Kidney tubule cell (primary cell): ENCODE results near the gene CINP.
A peak's percentile ranks its signal among the peaks of the same experiment; 100 is the strongest.
"Not testable (repeated sequence)": the region's sequence is repeated elsewhere in the genome, so short reads cannot be mapped to it uniquely, and the experiment has no call there.

ENCODE experiments used
- DNase-seq: peaks from one replicate; pipeline ENCODE4 v3.0.0-alpha.2; 2018; ENCODE audit warnings: low spot score

Gene CINP

GRCh38 chr14:102320033-102320660 lies 42.5 kb downstream of the CINP start:
- peak; percentile 47 for DNase-seq

DNA sequence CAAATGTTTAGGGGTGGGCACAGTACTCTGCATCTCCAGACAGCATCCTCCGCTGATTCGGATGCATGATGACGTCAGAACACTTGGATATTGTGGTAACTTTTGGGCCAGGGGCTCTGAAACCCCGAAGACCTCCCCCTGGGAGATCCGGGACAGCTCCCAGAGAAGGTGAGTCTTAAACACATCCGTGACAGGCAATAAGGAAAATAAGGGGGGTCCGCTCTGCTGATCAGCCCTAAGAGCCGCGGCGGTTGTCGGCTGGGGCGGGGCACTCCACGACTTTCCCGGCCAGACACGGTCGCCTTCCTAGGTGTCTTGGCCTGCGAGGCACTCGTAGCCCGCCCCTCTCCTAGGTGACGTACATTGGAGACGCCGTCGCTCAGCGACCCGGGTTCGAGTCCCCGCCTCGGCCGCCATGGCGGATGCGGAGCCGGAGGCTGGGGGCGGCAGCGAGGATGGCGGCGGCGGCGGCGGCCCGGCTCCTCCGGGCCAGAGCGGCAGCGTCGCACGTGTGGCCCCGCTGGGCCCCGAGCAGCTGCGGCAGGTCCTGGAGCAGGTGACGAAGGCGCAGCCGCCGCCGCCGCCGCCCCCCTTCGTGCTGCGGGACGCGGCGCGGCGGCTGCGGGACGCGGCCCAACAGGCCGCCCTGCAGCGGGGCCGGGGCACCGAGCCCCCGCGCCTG lies 43.2 kb downstream of the CINP start, which contains the start of gene ZNF839:
ZNF839 (plus strand) TSS at position 396 of the 682 bp plus-strand sequence; CDS start at position 416, 20 bp downstream.
- DNase-seq = peak; percentile 92

DNA sequence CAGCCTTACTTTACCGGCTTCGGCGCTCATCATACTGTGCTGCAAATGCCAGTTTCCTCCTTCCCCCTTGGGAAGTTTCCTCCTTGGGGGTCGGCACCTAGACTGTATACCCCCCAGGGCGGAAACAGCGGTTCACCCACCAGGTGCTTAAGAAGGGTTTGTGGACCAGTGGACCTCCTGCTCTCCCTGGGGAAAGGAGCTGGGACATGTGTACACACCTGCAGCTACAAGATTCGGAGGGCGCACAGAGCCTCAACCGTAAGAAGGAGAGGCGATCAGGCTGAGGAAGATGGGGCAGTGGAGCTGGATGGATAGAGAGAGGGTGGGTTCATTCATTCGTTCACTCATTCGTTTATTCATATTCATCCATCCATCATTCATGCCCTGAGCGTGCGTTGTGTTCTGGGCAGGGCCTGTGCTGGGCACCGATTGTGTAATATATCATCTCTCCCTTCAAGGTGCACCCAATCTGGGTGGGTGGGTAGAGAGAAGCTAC lies 43.9 kb downstream of the CINP start:
- DNase-seq = no peak

- peak; percentile 45 for DNase-seq
These were observed 45.0 kb downstream of the CINP start for GRCh38 chr14:102317564-102318248.

DNA sequence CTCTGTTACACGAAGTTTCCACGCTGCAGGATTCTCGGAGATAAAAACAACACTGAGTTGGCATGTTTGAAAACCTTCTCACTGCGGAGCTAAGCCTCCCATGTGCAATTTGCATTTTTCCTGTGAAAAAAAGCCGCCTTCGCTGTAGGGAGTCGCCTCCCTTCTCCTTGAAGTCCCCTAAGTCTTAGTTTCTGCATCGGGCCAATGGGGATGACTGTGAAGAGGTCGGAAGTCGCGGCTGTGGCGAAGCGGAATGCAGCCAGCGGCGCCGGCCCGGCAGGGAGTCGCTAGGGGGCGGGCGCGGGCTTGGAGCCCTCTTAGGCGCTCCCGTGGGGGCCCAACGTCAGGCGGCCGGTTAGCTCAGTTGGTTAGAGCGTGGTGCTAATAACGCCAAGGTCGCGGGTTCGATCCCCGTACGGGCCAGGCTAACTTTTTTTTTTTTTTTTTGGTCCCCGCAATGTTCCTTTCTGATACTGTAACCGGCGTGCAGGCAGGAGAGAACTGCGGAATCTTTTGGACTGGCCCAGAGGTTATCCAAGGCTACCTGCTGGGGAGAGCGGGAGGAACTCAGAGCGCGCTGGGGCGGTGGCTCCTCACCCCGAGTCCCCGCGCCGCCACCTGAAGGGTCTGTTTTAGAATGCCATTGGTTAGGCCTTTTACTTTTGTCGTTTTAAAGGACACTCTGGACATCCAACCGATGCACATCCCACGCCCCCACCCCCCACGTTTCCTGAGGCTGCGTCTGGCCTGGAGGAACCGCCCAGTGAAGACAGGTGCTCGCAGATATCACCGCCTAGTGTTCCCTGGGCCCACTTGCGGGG lies 45.7 kb downstream of the CINP start:
- peak; percentile 95 for DNase-seq

DNA sequence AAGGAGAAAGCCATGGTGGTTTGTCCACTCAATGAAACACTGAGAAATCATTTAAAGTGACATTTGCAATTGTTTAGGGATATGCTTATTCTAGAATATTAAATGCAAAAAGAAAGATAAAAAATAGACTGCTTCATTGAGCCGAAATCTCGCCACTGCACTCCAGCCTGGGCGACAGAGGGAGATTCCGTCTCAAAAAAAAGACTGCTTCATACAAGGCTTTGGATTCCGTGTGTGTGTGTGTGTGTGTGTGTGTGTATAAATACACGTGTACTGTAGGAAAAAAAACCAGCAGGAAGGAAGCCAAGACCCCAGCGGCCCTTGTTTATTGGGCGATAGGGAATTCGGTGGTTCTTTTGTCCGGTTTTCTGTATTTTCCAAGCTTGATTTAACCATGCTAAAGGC lies 46.4 kb downstream of the CINP start:
- DNase-seq = peak; percentile 58

- DNase-seq = no peak
These were observed 47.6 kb downstream of the CINP start for GRCh38 chr14:102315121-102315520.

DNA sequence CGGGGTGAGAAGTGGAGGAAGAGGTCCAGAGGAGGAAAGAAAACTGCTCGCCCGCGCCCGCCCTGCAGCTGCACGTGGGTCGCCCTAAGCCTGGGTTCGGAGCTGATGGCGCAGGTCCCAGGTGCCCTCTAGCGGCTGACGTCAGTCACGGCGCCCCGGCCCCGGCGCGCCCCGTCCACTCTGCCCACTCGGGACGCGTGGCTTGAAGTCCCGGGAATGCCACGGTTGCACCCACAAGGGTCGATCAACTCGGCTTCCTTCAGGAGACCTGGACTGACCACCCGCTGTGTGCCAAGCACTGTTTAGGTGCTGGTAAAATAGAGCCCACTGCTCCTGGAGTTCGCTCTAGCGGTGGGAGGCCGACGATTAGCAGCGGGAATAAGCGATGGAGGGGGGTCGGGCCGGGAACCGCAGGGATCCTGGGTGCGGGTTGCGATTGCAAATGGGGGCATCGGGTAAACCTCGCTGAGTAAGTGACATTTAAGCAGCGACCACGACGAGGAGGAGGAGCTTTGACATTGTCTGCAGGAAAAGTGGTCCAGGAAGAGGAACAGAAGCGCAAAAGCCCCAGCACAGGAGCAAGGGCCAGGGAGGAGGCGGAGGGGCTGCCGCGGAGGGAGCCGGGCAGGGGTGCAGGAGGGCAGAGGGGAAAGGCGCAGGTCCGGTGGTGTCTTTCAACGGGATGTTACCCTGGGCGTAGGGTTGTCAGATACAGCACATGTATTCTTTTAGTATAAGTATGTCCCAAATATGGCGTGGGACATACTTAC lies 48.3 kb downstream of the CINP start:
- peak; percentile 83 for DNase-seq

DNA sequence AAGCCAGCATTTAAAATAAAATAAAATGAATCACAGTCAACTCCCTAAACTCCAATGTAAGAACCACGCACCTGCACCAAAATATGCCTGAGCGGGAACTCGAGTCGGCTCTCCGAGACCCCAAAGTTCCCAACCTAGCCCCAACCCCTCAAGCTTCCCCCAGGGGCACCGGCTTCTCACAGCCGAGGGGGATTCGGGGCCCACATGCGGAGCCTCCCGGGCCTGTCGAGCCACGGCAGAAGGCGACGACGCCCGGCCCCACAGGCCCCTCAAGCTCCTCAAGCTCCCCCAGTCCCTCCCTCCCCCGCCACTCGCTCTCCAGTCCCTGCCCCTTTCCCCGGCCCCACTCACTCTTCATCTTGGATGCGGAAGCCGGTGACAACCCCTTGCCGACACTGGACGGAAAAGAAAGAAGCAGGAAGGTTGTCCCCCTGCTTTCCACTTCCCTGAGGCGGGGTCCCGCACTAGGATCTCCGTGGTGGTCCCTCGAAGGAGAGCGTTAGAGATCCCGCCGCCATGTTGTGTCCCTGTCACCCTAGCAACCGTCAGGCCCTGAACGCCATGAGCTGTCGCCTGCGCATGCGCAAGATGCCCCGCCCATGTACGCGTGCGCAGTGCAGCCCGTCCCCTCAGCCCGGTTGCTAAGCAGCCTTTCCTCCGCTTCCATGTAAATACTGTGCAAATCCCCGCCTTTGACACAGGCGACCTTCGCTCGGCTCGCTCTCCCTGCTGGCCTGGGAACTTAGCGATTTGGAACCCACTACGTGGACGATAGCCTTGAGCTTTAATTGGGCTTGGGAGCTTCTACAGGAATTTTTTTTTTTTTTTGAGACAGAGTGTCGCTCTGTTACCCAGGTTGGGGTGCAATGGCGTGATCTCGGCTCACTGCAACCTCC lies 57.8 kb downstream of the CINP start, which contains the start of gene MOK:
MOK (minus strand) TSS at position 554 of the 896 bp plus-strand sequence; CDS start at position 358, 196 bp downstream.
- DNase-seq = peak; percentile 98

DNA sequence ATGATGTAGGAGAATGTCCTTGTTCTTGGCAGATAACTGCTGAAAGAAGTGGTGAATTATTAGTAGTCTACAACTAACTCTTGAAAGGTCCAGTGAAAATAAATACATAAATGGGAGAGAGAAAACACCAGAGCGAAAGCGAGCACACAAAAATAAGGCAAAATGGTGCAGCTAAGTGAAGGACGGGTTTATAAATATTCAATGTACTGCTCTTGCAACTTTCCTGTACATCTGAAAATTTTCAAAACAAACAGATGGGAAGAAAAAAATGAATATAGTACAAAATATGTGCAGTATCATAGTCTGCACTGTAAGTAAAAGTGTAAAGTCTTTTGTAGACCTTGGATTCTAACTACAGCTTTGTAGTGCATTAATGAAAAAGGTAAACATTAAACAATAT lies 59.0 kb downstream of the CINP start:
- DNase-seq = no peak

DNA sequence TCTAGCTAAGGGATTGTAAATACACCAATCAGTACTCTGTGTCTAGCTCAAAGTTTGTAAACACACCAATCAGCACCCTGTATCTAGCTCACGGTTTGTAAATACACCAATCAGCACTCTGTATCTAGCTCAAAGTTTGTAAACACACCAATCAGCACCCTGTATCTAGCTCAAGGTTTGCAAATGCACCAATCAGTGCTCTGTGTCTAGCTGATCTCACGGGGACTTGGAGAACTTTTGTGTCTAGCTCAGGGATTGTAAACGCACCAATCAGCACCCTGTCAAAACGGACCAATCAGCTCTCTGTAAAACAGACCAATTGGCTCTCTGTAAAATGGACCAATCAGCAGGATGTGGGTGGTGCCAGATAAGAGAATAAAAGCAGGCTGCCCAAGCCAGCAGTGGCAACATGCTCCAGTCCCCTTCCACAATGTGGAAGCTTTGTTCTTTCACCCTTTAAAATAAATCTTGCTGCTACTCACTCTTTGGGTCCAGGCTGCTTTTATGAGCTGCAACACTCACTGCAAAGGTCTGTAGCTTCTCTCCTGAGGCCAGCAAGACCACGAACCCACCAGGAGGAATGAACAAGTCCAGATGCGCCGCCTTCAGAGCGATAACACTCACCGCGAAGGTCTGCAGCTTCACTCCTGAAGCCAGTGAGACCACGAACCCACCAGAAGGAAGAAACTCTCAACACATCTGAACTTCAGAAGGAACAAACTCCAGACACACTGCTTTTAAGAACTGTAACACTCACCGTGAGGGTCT lies 64.2 kb downstream of the CINP start:
- DNase-seq = not testable (repeated sequence)
